Measurements from ENCODE around the gene PCDH9.

GRCh38 chr13:66794340-66795031 lies 435.6 kb downstream of the PCDH9 start:
- TF ChIP-seq POLR2AphosphoS5 (IDR thresholded peaks at IDR 0.05; ENCODE audit: low read depth) (no peak), REST (IDR thresholded peaks at IDR 0.05; ENCODE audit: insufficient replicate concordance, low read depth) (no peak), CTCF (IDR thresholded peaks at IDR 0.05; ENCODE audit: insufficient read depth, low read length) (no peak), GABPA (IDR thresholded peaks at IDR 0.05; ENCODE audit: low read depth) (no peak)
